Hematopoietic multipotent progenitor cell treated with erythropoietin and hydrocortisone succinate and interleukin-3 and kit ligand, for 4 days (in vitro differentiated cells): ENCODE results near the gene ZCCHC7.
"Not testable (repeated sequence)": the region's sequence is repeated elsewhere in the genome, so short reads cannot be mapped to it uniquely, and the experiment has no call there.

Source experiments
- DNase-seq: peaks from one replicate; pipeline ENCODE4 v3.0.0-alpha.2; 2015

ZCCHC7 gene

GRCh38 chr9:37179576-37179975 lies 59.2 kb downstream of the ZCCHC7 start:
- no peak for DNase-seq

GRCh38 chr9:37180138-37180537 lies 59.8 kb downstream of the ZCCHC7 start:
- DNase-seq, result no peak

- no peak for DNase-seq
These were observed 62.3 kb downstream of the ZCCHC7 start for GRCh38 chr9:37182718-37183117.

- no peak for DNase-seq
These were observed 64.8 kb downstream of the ZCCHC7 start for GRCh38 chr9:37184905-37185867.

- DNase-seq, result no peak
These were observed 66.9 kb downstream of the ZCCHC7 start for GRCh38 chr9:37187292-37187691.

- DNase-seq, result no peak
These were observed 67.5 kb downstream of the ZCCHC7 start for GRCh38 chr9:37187713-37188439.

GRCh38 chr9:37190739-37191138 lies 70.4 kb downstream of the ZCCHC7 start:
- not testable (repeated sequence) for DNase-seq

GRCh38 chr9:37191403-37192089 lies 71.2 kb downstream of the ZCCHC7 start:
- DNase-seq, result no peak

GRCh38 chr9:37192803-37193202 lies 72.4 kb downstream of the ZCCHC7 start:
- DNase-seq, result no peak

- DNase-seq, result peak; percentile 96
These were observed 77.0 kb downstream of the ZCCHC7 start for GRCh38 chr9:37197158-37198038.

- peak; percentile 77 for DNase-seq
These were observed 77.8 kb downstream of the ZCCHC7 start for GRCh38 chr9:37198039-37198729.

GRCh38 chr9:37198831-37199230 lies 78.5 kb downstream of the ZCCHC7 start:
- DNase-seq, result no peak

- peak; percentile 79 for DNase-seq
These were observed 80.1 kb downstream of the ZCCHC7 start for GRCh38 chr9:37200433-37201005.

- peak; percentile 26 for DNase-seq
These were observed 81.2 kb downstream of the ZCCHC7 start for GRCh38 chr9:37201581-37201980.

GRCh38 chr9:37202091-37202490 lies 81.7 kb downstream of the ZCCHC7 start:
- no peak for DNase-seq

- DNase-seq, result not testable (repeated sequence)
These were observed 83.1 kb downstream of the ZCCHC7 start for GRCh38 chr9:37203456-37203855.

GRCh38 chr9:37206121-37206620 lies 85.8 kb downstream of the ZCCHC7 start:
- no peak for DNase-seq

- peak; percentile 60 for DNase-seq
These were observed 89.3 kb downstream of the ZCCHC7 start for GRCh38 chr9:37209431-37210386.

GRCh38 chr9:37210737-37211523 lies 90.6 kb downstream of the ZCCHC7 start:
- no peak for DNase-seq
